AG04450 (cell line): ENCODE measurements around the gene ERBB3. TPM values are rescaled to one million over a fixed set of nuclear protein-coding genes. Genes with fewer than 3 reads are reported as not detected.

Experiments used
- CTCF ChIA-PET: fragments of 300-600, 350-600 bp; formaldehyde crosslinking; extraction: SDS; loops from one replicate; lab custom pipeline; 2022; ENCODE audit warnings: antibody characterized with exemption, inconsistent platforms; lab: Charles Lee
- POLR2A ChIA-PET: fragments of 350-600 bp; formaldehyde crosslinking; extraction: SDS; loops from one replicate; lab custom pipeline; 2021; ENCODE audit warnings: antibody characterized with exemption, inconsistent platforms; lab: Yijun Ruan, JAX
- DNase-seq: peaks from one replicate; pipeline ENCODE4 v3.0.0-alpha.2; 2011; ENCODE audit warnings: low read depth, low spot score
- H3K27ac ChIP-seq: one replicate; pipeline ENCODE4 v1.5.1; 2012; ENCODE audit warnings: low read depth, low read length, control low read depth
- H3K27me3 ChIP-seq: one replicate; pipeline ENCODE4 v1.6.0; 2012; ENCODE audit warnings: low read length; ENCODE audit not compliant: control insufficient read depth, insufficient read depth
- H3K4me3 ChIP-seq: 2 replicates; pipeline ENCODE4 v1.5.1; 2011; ENCODE audit warnings: mild to moderate bottlenecking, low read depth, low read length, control low read depth
- H3K9me3 ChIP-seq: 2 replicates; pipeline ENCODE4 v1.5.1; 2012; ENCODE audit warnings: low read length; ENCODE audit not compliant: control insufficient read depth, insufficient read depth
- polyA plus RNA-seq: library from polyadenylated mRNA; depleted of rRNA; stranded (reverse); fragments of >200 nt; gene quantifications from 2 replicates; pipeline ENCODE4 v1.2.3, GENCODE V29; 2011
- TF ChIP-seq, protein P1 (sequence below): IDR thresholded peaks from 2 replicates; pipeline ENCODE4 v1.5.1; 2011; ENCODE audit warnings: low read depth, low read length, control low read depth, inconsistent platforms

ERBB3 gene
- polyA plus RNA-seq, 1 experiment, result 1.7 TPM

GRCh38 chr12:56143870-56144269 lies 63.9 kb downstream of the ERBB3 start:
- H3K27me3 ChIP-seq, result no peaks in the 10 kb centered on the region
- H3K9me3 ChIP-seq, result no peaks in the 10 kb centered on the region
- DNase-seq, result no peak
- ChIA-PET POLR2A (no interaction called here), CTCF (interaction anchor here (1.3 to 1.8 kb wide), 3 partner anchors 13 to 46 kb away, joined by 3 to 9 read pairs (median 5); partner anchors contain the start of gene SMARCC2)
- H3K4me3 ChIP-seq, result no peak overlapping the region
- no peak overlapping the region for H3K27ac ChIP-seq
- TF ChIP-seq, protein P1, sequence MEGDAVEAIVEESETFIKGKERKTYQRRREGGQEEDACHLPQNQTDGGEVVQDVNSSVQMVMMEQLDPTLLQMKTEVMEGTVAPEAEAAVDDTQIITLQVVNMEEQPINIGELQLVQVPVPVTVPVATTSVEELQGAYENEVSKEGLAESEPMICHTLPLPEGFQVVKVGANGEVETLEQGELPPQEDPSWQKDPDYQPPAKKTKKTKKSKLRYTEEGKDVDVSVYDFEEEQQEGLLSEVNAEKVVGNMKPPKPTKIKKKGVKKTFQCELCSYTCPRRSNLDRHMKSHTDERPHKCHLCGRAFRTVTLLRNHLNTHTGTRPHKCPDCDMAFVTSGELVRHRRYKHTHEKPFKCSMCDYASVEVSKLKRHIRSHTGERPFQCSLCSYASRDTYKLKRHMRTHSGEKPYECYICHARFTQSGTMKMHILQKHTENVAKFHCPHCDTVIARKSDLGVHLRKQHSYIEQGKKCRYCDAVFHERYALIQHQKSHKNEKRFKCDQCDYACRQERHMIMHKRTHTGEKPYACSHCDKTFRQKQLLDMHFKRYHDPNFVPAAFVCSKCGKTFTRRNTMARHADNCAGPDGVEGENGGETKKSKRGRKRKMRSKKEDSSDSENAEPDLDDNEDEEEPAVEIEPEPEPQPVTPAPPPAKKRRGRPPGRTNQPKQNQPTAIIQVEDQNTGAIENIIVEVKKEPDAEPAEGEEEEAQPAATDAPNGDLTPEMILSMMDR, result no peak

DNA sequence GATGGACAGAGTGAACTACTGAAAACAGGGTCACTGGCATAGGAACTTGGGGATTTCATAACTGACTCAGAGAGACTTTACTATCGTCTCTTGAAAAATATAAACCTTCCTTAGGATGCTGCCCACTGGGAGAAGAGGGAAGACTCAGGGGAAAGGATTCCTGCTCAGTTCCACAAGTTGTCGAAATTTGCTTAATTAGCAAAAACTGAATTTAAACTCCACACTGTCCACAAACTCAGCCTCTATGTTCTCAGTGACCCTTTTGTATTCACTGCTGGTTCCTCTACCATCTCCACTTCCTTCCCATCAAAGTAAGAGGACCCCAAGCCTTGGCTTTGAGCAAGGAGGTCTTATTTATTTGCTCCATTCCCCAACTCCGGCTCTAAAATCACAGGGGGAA lies 65.3 kb downstream of the ERBB3 start:
- H3K27me3 ChIP-seq, result no peaks in the 10 kb centered on the region

DNA sequence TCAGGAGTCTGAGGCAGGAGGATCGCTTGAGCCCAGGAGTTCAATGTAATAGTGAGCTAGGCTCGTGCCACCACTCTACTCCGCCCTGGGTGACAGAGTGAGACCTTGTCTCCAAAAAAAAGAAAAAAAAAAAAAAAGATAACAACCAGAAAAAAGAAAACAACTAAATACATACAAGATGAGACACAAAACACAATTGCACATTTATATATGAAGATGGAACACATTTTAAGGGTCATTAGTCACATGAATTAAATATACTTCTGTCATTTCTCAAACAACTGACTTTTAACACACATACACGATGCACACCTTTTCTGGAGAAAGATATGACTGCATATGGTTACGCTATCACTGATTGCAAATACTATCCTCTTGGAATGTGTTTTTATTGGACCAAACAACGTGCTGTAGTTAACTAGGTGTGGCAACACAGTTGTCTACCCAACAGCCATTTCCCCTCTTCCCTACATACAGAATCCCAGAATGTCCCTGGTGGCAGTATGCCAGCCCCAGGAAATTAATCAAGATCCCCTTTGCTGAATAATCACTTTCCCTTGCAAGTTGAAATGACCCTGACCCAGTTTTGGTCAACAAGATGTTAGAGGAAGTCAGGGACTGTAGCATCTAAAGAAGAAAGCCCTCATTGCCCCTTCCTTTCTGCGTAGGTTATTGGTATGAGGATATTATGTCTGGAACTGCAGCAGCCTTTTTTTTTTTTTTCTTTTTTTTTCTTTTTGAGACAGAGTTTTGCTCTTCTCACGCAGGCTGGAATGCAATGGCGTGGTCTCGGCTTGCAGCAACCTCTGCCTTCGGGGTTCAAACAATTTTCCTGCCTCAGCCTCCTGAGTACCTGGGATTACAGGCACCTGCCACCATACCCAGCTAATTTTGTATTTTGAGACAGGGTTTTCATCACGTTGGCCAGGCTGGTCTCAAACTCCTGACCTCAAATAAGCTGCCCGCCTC lies 66.8 kb downstream of the ERBB3 start:
- Histone ChIP-seq H3K4me3 (no peak overlapping the region), H3K27me3 (no peaks in the 10 kb centered on the region), H3K27ac (no peak overlapping the region), H3K9me3 (no peaks in the 10 kb centered on the region)
- no peak for DNase-seq
- POLR2A ChIA-PET, result interaction anchor here (0.6 to 0.7 kb wide), 2 partner anchors 17 to 27 kb away, joined by 3 to 5 read pairs; no protein-coding TSS in a partner anchor
- CTCF ChIA-PET, result no interaction called here
- TF ChIP-seq, protein P1, result no peak

More for the DNA sequence above, 65.3 kb downstream of the ERBB3 start:
- no peak overlapping the region for H3K4me3 ChIP-seq
- no peak for DNase-seq
- H3K27ac ChIP-seq, result no peak overlapping the region
- CTCF ChIA-PET, result interaction anchor here (1.5 to 1.8 kb wide), 2 partner anchors 11 to 44 kb away, joined by 5 to 9 read pairs; partner anchors contain the start of gene SMARCC2
- TF ChIP-seq, protein P1, result no peak
- no peaks in the 10 kb centered on the region for H3K9me3 ChIP-seq
- POLR2A ChIA-PET, result no interaction called here

DNA sequence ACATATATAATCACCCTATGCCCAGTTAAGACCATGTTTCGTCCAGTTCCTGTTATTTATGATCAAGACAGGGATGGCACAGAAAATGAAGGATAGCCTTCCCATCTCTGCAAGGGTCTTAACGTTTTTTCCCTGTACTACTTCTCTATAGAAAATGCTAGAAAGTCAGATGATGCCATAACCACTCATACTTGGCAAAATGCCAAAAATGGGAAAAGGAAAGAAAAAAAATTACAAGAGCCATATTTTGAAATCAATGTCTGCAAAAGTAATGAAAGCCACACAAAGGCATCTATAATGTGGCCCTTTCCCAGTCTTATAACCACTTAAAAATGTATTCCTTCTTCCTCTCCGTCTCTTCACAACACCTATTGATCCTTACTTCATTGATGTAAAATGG lies 70.6 kb downstream of the ERBB3 start:
- Histone ChIP-seq H3K4me3 (no peak overlapping the region), H3K9me3 (no peaks in the 10 kb centered on the region), H3K27me3 (no peaks in the 10 kb centered on the region), H3K27ac (no peak overlapping the region)
- ChIA-PET CTCF (interaction anchor here (1.0 kb wide), 1 partner anchor 8 kb away, joined by 3 read pairs; the partner anchor contains the start of gene MYL6), POLR2A (no interaction called here)
- DNase-seq, result no peak
- TF ChIP-seq, protein P1, result no peak

DNA sequence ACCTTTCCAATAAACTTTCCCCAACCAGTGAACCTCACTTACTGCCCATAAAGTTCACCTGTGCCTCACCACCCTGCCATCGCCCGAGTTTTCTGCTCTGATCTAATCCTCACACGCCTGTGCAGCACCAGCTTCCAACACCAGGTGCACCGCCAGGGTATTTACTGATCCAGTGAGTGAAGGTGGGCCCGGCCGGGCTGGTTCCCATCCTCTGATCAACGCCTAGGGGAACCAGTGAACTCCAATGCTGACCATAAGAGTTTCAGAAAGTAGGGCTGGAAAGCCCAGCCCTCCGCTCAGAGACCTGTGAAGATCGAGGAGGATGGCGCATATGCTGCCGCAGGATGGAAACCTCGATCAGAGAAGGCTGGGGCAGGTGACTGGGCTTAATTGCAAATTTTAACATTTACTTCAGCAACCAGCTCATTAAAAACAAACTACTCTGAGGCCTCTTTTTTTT lies 71.7 kb downstream of the ERBB3 start:
- no peak for DNase-seq
- no peaks in the 10 kb centered on the region for H3K27me3 ChIP-seq
- POLR2A ChIA-PET, result interaction anchor here (1.2 to 1.3 kb wide), 2 partner anchors 11 to 24 kb away, joined by 4 to 5 read pairs; partner anchors contain the start of gene ESYT1
- no peaks in the 10 kb centered on the region for H3K9me3 ChIP-seq
- peak overlapping the region; percentile 71 for H3K4me3 ChIP-seq
- TF ChIP-seq, protein P1, result peak; percentile 42
- CTCF ChIA-PET, result interaction anchor here (0.6 to 0.9 kb wide), 9 partner anchors 12 to 412 kb away, joined by 3 to 4 read pairs (median 3); partner anchors contain the start of genes ESYT1 and SMARCC2
- H3K27ac ChIP-seq, result peak overlapping the region; percentile 81
